ENCODE data around the gene ERICH4.
"Not testable (repeated sequence)": the region's sequence is repeated elsewhere in the genome, so short reads cannot be mapped to it uniquely, and the experiment has no call there.

The ERICH4 gene

DNA sequence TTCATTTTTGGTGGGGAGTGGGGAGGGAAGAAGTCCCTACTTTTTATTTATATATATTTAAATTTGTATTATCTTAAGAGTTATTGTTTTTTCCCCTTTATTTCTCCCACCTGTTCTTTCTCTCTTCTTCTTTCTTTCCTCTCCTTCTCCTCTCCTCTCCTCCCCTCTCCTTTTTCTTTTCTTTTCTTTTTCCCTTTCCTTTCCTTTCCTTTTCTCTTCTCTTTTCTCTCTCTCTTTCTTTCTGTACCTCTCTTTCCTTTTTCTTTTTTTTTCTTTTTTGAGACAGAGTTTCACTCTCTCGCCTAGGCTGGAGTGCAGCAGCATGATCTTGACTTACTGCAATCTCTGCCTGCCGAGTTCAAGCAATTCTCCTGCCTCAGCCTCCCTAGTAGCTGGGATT is 43.4 kb upstream of the ERICH4 start:
- TF ChIP-seq CTCF (IDR thresholded peaks at IDR 0.05; ENCODE audit: insufficient read depth, low read depth, low read length, missing control alignments): no peak
- H3K4me3 ChIP-seq (ENCODE audit: low read length): no peak overlapping the region
- DNase-seq (ENCODE audit: low read depth): no peak

DNA sequence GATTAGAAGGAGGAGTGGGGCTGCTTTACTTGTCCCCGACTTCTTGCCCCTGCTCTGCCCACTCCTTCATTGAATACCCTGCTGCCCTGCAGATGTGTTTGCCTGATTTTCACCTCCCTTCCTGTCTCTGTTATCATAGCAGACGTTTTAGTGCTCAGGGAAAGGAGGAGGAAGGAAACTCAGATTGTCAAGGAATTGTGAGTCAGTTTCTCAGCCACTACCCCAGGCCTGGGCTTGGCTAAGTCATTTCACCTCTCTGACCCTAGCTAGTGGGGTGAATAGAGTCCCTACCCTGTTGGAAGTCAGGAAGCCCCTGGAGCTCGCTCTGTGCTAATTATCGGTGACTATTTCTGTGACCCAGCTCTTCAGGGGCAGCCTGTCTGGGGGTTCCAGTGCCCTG is 41.5 kb upstream of the ERICH4 start:
- H3K4me3 ChIP-seq (ENCODE audit: low read length): no peak overlapping the region
- DNase-seq (ENCODE audit: low read depth): no peak
- no peak for TF ChIP-seq CTCF (IDR thresholded peaks at IDR 0.05; ENCODE audit: insufficient read depth, low read depth, low read length, missing control alignments)

GRCh38 chr19:41402010-41402409 is 40.9 kb upstream of the ERICH4 start:
- H3K4me3 ChIP-seq (ENCODE audit: low read length): no peak overlapping the region
- no peak for DNase-seq (ENCODE audit: low read depth)
- no peak for TF ChIP-seq CTCF (IDR thresholded peaks at IDR 0.05; ENCODE audit: insufficient read depth, low read depth, low read length, missing control alignments)

- no peak for DNase-seq (ENCODE audit: low read depth)
- no peak overlapping the region for H3K4me3 ChIP-seq (ENCODE audit: low read length)
- no peak for TF ChIP-seq CTCF (IDR thresholded peaks at IDR 0.05; ENCODE audit: insufficient read depth, low read depth, low read length, missing control alignments)
Observed at GRCh38 chr19:41403181-41403970, 39.6 kb upstream of the ERICH4 start.

DNA sequence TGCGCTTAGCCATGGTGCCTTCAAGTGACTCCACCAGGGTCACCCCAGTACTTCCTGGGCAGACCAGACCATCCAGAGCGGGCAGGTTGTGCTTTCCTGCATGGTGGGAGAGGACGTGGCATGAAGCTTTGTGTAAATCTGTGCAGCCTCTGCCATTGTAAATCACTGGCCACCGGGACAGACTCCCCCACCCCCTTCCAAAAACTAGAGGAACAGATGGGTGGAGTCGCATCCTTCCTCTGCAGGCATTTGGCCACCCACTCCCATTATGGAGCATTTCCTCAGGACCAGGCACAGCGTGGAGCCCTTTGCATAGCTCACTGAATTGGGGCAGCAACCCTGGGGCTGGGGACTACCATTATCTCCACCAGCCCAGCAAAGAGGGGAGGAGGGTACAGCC is 37.2 kb upstream of the ERICH4 start:
- no peak for DNase-seq (ENCODE audit: low read depth)
- H3K4me3 ChIP-seq (ENCODE audit: low read length): no peak overlapping the region
- no peak for TF ChIP-seq CTCF (IDR thresholded peaks at IDR 0.05; ENCODE audit: insufficient read depth, low read depth, low read length, missing control alignments)

DNA sequence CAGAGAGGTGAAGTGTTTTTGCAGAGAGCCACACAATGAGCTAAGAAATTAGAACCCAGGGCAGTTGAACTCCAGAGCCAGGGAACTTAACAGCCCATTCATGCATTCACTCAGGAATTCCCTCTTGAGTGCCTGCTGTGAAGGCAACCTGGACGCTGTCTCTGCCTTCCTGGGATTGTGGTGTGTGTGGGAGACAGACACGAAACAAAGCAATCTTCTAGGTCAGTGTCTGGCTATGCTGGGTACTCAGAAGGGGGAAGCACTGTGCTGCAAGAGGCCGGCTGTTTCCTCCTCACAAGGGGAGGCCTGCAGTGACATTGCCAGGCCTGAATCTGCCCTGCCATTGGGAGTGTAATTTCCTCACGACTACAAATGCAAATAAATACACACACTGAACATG is 35.7 kb upstream of the ERICH4 start:
- no peak for DNase-seq (ENCODE audit: low read depth)
- H3K4me3 ChIP-seq (ENCODE audit: low read length): no peak overlapping the region
- TF ChIP-seq CTCF (IDR thresholded peaks at IDR 0.05; ENCODE audit: insufficient read depth, low read depth, low read length, missing control alignments): no peak

DNA sequence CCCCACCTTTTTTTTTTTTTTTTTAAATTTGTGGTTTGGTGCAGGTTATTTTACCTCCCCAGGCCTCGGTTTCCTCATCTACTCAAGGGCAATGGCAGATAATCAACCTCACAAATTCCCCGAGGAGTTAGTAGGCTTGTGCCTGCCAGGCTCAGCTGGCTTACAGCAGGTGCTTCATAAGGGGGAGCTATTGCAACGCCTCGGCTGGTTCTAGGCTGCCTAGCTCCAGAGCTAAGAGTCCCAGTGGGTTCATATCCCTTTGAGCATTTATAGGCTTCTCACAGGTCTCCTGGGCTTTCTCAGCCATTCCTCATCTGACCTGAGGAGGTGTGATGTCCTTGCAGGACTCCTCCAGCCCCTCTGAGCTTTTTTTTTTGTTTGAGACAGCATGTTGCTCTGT is 34.7 kb upstream of the ERICH4 start:
- no peak for DNase-seq (ENCODE audit: low read depth)
- H3K4me3 ChIP-seq (ENCODE audit: low read length): no peak overlapping the region
- no peak for TF ChIP-seq CTCF (IDR thresholded peaks at IDR 0.05; ENCODE audit: insufficient read depth, low read depth, low read length, missing control alignments)

GRCh38 chr19:41408846-41409245 is 34.1 kb upstream of the ERICH4 start:
- H3K4me3 ChIP-seq (ENCODE audit: low read length); DNase-seq (ENCODE audit: low read depth): not testable (repeated sequence)

Data from epithelial cell of esophagus (primary cell).